Tibial artery (tissue), 4 donors: ENCODE results near the gene TEAD1.

Experiments
- DNase-seq, 2 donors: peaks; one replicate each; pipeline ENCODE4 v3.0.0-alpha.2; 2019
- H3K27ac ChIP-seq, 2 donors: fragments of 200-600 bp; sonication (generic) in 1 of 2; 1 replicate in 1 of 2; 2 replicates in 1 of 2; pipeline ENCODE4 v1.5.1; 2018 to 2019; ENCODE audit warnings: mild to moderate bottlenecking in 1 of 2
- H3K27me3 ChIP-seq, 2 donors: fragments of 200-600 bp; sonication (generic) in 1 of 2; one replicate each; pipeline versions ENCODE4 v1.5.1 to v1.6.0; 2016 to 2019
- H3K36me3 ChIP-seq, 3 donors: fragments of 200-600 bp; sonication (generic) in 2 of 3; one replicate each; pipeline ENCODE4 v1.5.1; 2016 to 2019; ENCODE audit warnings: mild to moderate bottlenecking in 2 of 3
- H3K4me1 ChIP-seq, 4 donors: fragments of 200-600 bp; sonication (generic) in 2 of 4; 1 replicate in 3 of 4; 2 replicates in 1 of 4; pipeline ENCODE4 v1.5.1; 2016 to 2019
- H3K4me3 ChIP-seq, 2 donors: fragments of 200-600 bp; sonication (generic) in 1 of 2; 1 replicate in 1 of 2; 2 replicates in 1 of 2; pipeline ENCODE4 v1.5.1; 2018 to 2019; ENCODE audit warnings: mild to moderate bottlenecking in 2 of 2
- H3K9me3 ChIP-seq, 3 donors: fragments of 200-600 bp; sonication (generic) in 1 of 3; one replicate each; pipeline ENCODE4 v1.5.1; 2016 to 2019
- intact Hi-C: fragments of 100-400 bp; cut with DNase I; formaldehyde crosslinking; loops from one replicate; pipeline ENCODE4 v1.15.0; 2023; ENCODE audit warnings: low total_unique reads
- TF ChIP-seq, protein P1 (sequence below), 2 experiments: fragments of 200-600 bp in 1 of 2; fragments of 450-650 bp in 1 of 2; IDR thresholded peaks; one replicate each; pipeline ENCODE4 v1.5.1; 2017 to 2019; ENCODE audit warnings: antibody characterized with exemption in 2 of 2, mild to moderate bottlenecking in 1 of 2, moderate library complexity in 1 of 2

The TEAD1 gene

GRCh38 chr11:12901874-12902481 lies 227.8 kb downstream of the TEAD1 start:
- no peak for DNase-seq
- H3K27ac ChIP-seq = no peak overlapping the region
- TF ChIP-seq, protein P1, sequence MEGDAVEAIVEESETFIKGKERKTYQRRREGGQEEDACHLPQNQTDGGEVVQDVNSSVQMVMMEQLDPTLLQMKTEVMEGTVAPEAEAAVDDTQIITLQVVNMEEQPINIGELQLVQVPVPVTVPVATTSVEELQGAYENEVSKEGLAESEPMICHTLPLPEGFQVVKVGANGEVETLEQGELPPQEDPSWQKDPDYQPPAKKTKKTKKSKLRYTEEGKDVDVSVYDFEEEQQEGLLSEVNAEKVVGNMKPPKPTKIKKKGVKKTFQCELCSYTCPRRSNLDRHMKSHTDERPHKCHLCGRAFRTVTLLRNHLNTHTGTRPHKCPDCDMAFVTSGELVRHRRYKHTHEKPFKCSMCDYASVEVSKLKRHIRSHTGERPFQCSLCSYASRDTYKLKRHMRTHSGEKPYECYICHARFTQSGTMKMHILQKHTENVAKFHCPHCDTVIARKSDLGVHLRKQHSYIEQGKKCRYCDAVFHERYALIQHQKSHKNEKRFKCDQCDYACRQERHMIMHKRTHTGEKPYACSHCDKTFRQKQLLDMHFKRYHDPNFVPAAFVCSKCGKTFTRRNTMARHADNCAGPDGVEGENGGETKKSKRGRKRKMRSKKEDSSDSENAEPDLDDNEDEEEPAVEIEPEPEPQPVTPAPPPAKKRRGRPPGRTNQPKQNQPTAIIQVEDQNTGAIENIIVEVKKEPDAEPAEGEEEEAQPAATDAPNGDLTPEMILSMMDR (IDR thresholded peaks at IDR 0.05) = no peak
- peaks cover 0 to 18% (median 12%) of the 10 kb centered on the region in 3 donors for H3K36me3 ChIP-seq
- H3K4me3 ChIP-seq = no peak overlapping the region
- no peaks in the 10 kb centered on the region for H3K9me3 ChIP-seq
- peaks cover 0 to 27% (median 22%) of the 10 kb centered on the region in 4 donors for H3K4me1 ChIP-seq
- no peaks in the 10 kb centered on the region for H3K27me3 ChIP-seq
- intact Hi-C loops = no loop called here

- intact Hi-C loops = no loop called here
- Histone ChIP-seq H3K27ac (no peak overlapping the region), H3K4me3 (no peak overlapping the region), H3K36me3 (peaks cover 0 to 18% (median 12%) of the 10 kb centered on the region in 3 donors), H3K4me1 (peaks cover 0 to 18% (median 13%) of the 10 kb centered on the region in 4 donors), H3K27me3 (no peaks in the 10 kb centered on the region), H3K9me3 (no peaks in the 10 kb centered on the region)
- TF ChIP-seq, protein P1 (IDR thresholded peaks at IDR 0.05) = no peak
- DNase-seq = no peak
Measured at GRCh38 chr11:12902791-12903486, 228.7 kb downstream of the TEAD1 start.

- peaks cover 0 to 7% (median 3%) of the 10 kb centered on the region in 4 donors for H3K4me1 ChIP-seq
- DNase-seq = no peak
- intact Hi-C loops = no loop called here
- H3K27ac ChIP-seq = no peak overlapping the region
- TF ChIP-seq, protein P1 (IDR thresholded peaks at IDR 0.05) = no peak
- no peak overlapping the region for H3K4me3 ChIP-seq
- H3K27me3 ChIP-seq = no peaks in the 10 kb centered on the region
- peaks cover 0 to 18% (median 12%) of the 10 kb centered on the region in 3 donors for H3K36me3 ChIP-seq
- H3K9me3 ChIP-seq = no peaks in the 10 kb centered on the region
Measured at GRCh38 chr11:12905435-12905834, 231.2 kb downstream of the TEAD1 start.

DNA sequence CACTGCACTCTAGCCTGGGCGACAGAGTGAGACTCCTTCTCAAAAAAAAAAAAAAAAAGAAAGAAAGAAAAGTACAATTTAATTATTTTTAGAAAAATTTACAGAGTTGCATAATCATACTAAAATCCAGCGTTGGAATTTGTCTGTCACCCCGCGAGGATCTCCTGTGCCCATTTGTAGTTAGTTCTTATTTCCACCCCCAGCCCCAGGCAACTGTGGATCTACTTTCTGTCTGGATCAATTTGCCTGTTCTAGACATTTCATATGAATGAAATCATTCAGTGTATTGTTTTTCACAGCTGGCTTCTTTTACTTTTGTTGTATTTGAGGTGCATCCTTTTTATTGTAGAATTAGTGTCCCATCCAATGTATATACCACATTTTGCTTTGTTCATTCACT lies 232.3 kb downstream of the TEAD1 start:
- Histone ChIP-seq H3K9me3 (no peaks in the 10 kb centered on the region), H3K27me3 (no peaks in the 10 kb centered on the region), H3K27ac (no peak overlapping the region), H3K36me3 (peaks cover 0 to 18% (median 12%) of the 10 kb centered on the region in 3 donors), H3K4me1 (no peaks in the 10 kb centered on the region), H3K4me3 (no peak overlapping the region)
- intact Hi-C loops = no loop called here
- TF ChIP-seq, protein P1 (IDR thresholded peaks at IDR 0.05) = no peak
- no peak for DNase-seq

GRCh38 chr11:12909879-12910278 lies 235.7 kb downstream of the TEAD1 start:
- H3K27me3 ChIP-seq = no peaks in the 10 kb centered on the region
- no peaks in the 10 kb centered on the region for H3K9me3 ChIP-seq
- H3K4me1 ChIP-seq = peaks cover 0 to 6% (median 3%) of the 10 kb centered on the region in 4 donors
- TF ChIP-seq, protein P1 (IDR thresholded peaks at IDR 0.05) = no peak
- DNase-seq = no peak
- no peak overlapping the region for H3K4me3 ChIP-seq
- no peaks in the 10 kb centered on the region for H3K36me3 ChIP-seq
- no peak overlapping the region for H3K27ac ChIP-seq
- intact Hi-C loops = no loop called here
